Natural killer cell (primary cell): ENCODE measurements around the gene ST3GAL5. TPM values are rescaled to one million over a fixed set of nuclear protein-coding genes. Genes with fewer than 3 reads are reported as not detected.

Source experiments
- ATAC-seq, 3 donors: fragments of 150-1000 bp in 2 of 3; fragments of 200-7000 bp in 1 of 3; cut with Tn5 transposase; 1 replicate in 1 of 3; 2 replicates in 2 of 3; pipeline ENCODE4 v1.10.0; 2021; ENCODE audit warnings: mild to moderate bottlenecking in 2 of 3, moderate library complexity in 2 of 3
- DNase-seq, 2 donors: peaks; one replicate each; pipeline versions ENCODE4 v3.0.0 to v3.0.0-alpha.2; 2013 to 2021; ENCODE audit warnings: mixed read lengths in 1 of 2
- H3K27ac ChIP-seq: one replicate; pipeline ENCODE4 v1.5.1; 2013; ENCODE audit warnings: mild to moderate bottlenecking, low read length
- H3K27me3 ChIP-seq: one replicate; pipeline ENCODE4 v1.6.1; 2013; ENCODE audit warnings: low read length; ENCODE audit not compliant: control insufficient read depth, insufficient read depth
- H3K36me3 ChIP-seq: one replicate; pipeline ENCODE4 v1.6.1; 2013; ENCODE audit warnings: low read length; ENCODE audit not compliant: control insufficient read depth, insufficient read depth
- H3K4me1 ChIP-seq: one replicate; pipeline ENCODE4 v1.6.1; 2013; ENCODE audit warnings: low read length; ENCODE audit not compliant: control insufficient read depth, insufficient read depth
- H3K4me3 ChIP-seq: one replicate; pipeline ENCODE4 v1.5.1; 2013; ENCODE audit warnings: low read length
- H3K9me3 ChIP-seq: one replicate; pipeline ENCODE4 v1.6.1; 2013; ENCODE audit warnings: low read length; ENCODE audit not compliant: control insufficient read depth, insufficient read depth
- H3K27ac Mint-ChIP-seq, 2 donors: one replicate each; pipeline ENCODE4 v1.8.0; 2022; ENCODE audit warnings: mild to moderate bottlenecking in 2 of 2, mixed read lengths in 2 of 2, moderate library complexity in 1 of 2
- H3K27me3 Mint-ChIP-seq, 2 donors: one replicate each; pipeline ENCODE4 v1.8.0; 2022; ENCODE audit warnings: low read depth in 2 of 2, mixed read lengths in 2 of 2
- H3K36me3 Mint-ChIP-seq: one replicate; pipeline ENCODE4 v1.8.0; 2022; ENCODE audit warnings: mixed read lengths
- H3K4me1 Mint-ChIP-seq, 2 donors: one replicate each; pipeline ENCODE4 v1.8.0; 2022; ENCODE audit warnings: mixed read lengths in 2 of 2
- H3K4me3 Mint-ChIP-seq: one replicate; pipeline ENCODE4 v1.8.0; 2022; ENCODE audit warnings: mild to moderate bottlenecking, moderate library complexity, mixed read lengths
- H3K9me3 Mint-ChIP-seq, 2 donors: one replicate each; pipeline ENCODE4 v1.8.0; 2022; ENCODE audit warnings: mixed read lengths in 2 of 2
- WGBS: methylation state at CpG from one replicate; pipeline ENCODE4 v1.1.7; 2013; ENCODE audit warnings: missing lambda C conversion rate; ENCODE audit not compliant: insufficient coverage; 5-methylcytosine and 5-hydroxymethylcytosine counted together
- intact Hi-C: fragments of 100-400 bp; cut with micrococcal nuclease; formaldehyde crosslinking; loops from one replicate; pipeline ENCODE4 v1.14.2; 2022
- total RNA-seq, 4 donors: library from RNA; stranded (reverse); fragments of 120-200 nt in 1 of 4; gene quantifications; one replicate each; pipeline versions ENCODE4 v1.2.3 to v1.2.4, GENCODE V29; 2013 to 2022
- TF ChIP-seq, protein P1 (sequence below): fragments of 200-600 bp; IDR thresholded peaks from one replicate; pipeline ENCODE4 v1.8.0; 2022; ENCODE audit warnings: antibody characterized with exemption

The ST3GAL5 gene
- total RNA-seq, 3 donors from 2014 or later (not counting 1 experiment from before 2014, with no cell fraction given) = 54.6 to 72.4 (median 66.1) TPM

DNA sequence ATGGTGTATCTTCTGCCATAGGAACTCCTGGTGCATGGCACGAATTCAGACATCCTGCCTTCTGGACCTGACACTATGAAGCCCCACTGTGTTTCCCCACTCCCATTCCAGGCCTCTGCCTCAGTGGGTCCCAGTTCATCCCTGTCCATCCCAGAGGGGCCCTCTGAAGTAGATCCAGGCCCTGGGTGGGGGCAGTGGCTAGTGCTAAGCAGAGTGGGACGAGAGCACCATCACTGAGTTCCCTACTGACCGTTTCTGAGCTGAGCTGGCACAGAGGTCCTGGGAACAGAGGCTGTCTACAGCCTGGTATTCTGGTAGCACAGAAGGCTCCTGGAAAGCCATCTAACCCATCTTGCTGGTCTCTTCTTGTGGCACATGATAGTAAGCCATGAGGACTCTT, 81.0 kb downstream of the ST3GAL5 start:
- no peak overlapping the region for H3K4me3 ChIP-seq
- no peak for ATAC-seq
- intact Hi-C loops = no loop called here
- no peaks in the 10 kb centered on the region for H3K27me3 ChIP-seq
- Mint-ChIP-seq H3K9me3 (no peaks in the 10 kb centered on the region), H3K4me3 (no peak overlapping the region), H3K36me3 (no peaks in the 10 kb centered on the region), H3K4me1 (peaks cover 13 to 21% of the 10 kb centered on the region in 2 donors), H3K27ac (no peak overlapping the region), H3K27me3 (no peaks in the 10 kb centered on the region)
- 84% methylated on average over 3 of the region's 3 CpGs for WGBS
- no peak for DNase-seq
- H3K27ac ChIP-seq = no peak overlapping the region
- H3K9me3 ChIP-seq = no peaks in the 10 kb centered on the region
- peaks cover 9% of the 10 kb centered on the region for H3K4me1 ChIP-seq
- TF ChIP-seq, protein P1, sequence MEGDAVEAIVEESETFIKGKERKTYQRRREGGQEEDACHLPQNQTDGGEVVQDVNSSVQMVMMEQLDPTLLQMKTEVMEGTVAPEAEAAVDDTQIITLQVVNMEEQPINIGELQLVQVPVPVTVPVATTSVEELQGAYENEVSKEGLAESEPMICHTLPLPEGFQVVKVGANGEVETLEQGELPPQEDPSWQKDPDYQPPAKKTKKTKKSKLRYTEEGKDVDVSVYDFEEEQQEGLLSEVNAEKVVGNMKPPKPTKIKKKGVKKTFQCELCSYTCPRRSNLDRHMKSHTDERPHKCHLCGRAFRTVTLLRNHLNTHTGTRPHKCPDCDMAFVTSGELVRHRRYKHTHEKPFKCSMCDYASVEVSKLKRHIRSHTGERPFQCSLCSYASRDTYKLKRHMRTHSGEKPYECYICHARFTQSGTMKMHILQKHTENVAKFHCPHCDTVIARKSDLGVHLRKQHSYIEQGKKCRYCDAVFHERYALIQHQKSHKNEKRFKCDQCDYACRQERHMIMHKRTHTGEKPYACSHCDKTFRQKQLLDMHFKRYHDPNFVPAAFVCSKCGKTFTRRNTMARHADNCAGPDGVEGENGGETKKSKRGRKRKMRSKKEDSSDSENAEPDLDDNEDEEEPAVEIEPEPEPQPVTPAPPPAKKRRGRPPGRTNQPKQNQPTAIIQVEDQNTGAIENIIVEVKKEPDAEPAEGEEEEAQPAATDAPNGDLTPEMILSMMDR = no peak
- no peaks in the 10 kb centered on the region for H3K36me3 ChIP-seq

DNA sequence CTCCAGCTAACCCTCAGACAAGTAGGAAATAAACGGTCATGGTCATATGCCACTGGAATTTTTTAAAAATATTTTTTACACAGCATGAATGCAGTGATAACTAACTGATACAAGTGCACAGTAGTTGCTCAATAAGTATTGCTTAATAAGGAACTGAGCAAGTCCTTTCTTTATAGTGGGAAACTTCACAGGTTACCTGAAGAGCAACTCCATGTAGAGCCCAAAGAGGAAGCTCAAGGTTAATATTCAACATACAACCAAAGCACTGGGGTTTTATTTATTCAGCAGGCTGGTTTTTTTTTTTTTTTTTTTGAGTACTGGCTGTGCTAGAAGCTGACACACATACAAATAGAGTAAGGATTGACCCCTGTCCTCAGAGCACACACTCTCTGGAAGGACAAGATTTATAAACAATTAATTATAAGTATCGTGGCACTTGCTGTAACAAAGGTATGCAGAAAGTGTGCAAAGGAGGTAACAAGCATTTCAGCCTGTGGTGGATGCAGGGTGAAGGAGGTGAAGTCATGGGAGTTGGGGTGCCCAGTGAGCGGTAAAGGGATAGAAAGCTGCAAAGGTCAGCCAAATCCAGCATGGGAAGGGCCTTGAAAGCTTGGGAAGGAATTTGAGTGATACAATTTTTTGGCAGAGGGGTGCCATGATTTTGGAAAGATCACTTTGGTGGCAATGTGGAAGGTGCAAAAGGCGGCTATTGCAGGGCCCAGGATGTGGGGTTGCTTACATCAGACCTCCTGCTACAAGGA, 82.3 kb downstream of the ST3GAL5 start:
- H3K27ac ChIP-seq = no peak overlapping the region
- DNase-seq (no peak), ATAC-seq (no peak)
- no peaks in the 10 kb centered on the region for H3K9me3 ChIP-seq
- Mint-ChIP-seq H3K4me1 (peaks cover 13 to 21% of the 10 kb centered on the region in 2 donors), H3K36me3 (no peaks in the 10 kb centered on the region), H3K27me3 (no peaks in the 10 kb centered on the region), H3K4me3 (no peak overlapping the region), H3K9me3 (no peaks in the 10 kb centered on the region), H3K27ac (no peak overlapping the region)
- H3K4me3 ChIP-seq = no peak overlapping the region
- H3K36me3 ChIP-seq = no peaks in the 10 kb centered on the region
- H3K4me1 ChIP-seq = peaks cover 9% of the 10 kb centered on the region
- H3K27me3 ChIP-seq = no peaks in the 10 kb centered on the region
- TF ChIP-seq, protein P1 = no peak
- WGBS = 94% methylated on average over 3 of the region's 4 CpGs
- intact Hi-C loops = no loop called here

DNA sequence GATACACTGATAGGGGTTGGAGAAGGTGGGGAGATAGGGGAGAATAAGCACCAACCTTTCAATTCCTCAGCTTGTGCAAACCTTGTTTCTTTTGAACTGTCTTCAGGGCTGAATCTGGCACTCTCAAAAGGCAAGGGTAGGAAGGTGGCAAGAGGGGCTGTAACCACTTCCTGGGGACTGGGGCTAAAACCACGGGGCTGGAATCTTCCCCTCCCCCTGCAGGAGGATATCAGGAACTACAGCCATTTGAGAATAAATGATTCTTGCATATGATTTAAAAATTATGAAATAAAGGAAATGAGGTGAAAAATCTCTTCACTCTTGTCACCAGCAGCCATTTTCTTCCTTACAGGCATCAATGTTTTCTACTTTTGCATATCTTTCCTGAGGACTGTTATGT, 84.2 kb downstream of the ST3GAL5 start:
- peak overlapping the region in 1 of 2 donors; percentile 40 for H3K27ac Mint-ChIP-seq
- H3K36me3 ChIP-seq = no peaks in the 10 kb centered on the region
- H3K4me1 ChIP-seq = peaks cover 9% of the 10 kb centered on the region
- peak; percentile 36 to 73 (median 64) for ATAC-seq
- H3K27ac ChIP-seq = no peak overlapping the region
- intact Hi-C loops = no loop called here
- peaks cover 13 to 21% of the 10 kb centered on the region in 2 donors for H3K4me1 Mint-ChIP-seq
- WGBS = 0% methylated on average over 1 of the region's 1 CpG
- no peak overlapping the region for H3K4me3 ChIP-seq
- H3K9me3 ChIP-seq = no peaks in the 10 kb centered on the region
- peak in 1 of 2 donors; percentile 51 for DNase-seq
- TF ChIP-seq, protein P1 = peak; percentile 54
- H3K27me3 ChIP-seq = no peaks in the 10 kb centered on the region
- H3K4me3 Mint-ChIP-seq = peak overlapping the region; percentile 37
- peaks cover 1 to 17% of the 10 kb centered on the region in 2 donors for H3K27me3 Mint-ChIP-seq
- H3K36me3 Mint-ChIP-seq = no peaks in the 10 kb centered on the region
- H3K9me3 Mint-ChIP-seq = no peaks in the 10 kb centered on the region
